Activated naive CD8-positive, alpha-beta T cell (primary cell): ENCODE results near the gene ALOX15.
"Not testable (repeated sequence)": the region's sequence is repeated elsewhere in the genome, so short reads cannot be mapped to it uniquely, and the experiment has no call there.

Source experiments
- H3K27ac Mint-ChIP-seq: one replicate; pipeline ENCODE4 v1.8.0; 2021; ENCODE audit warnings: mixed read lengths
- H3K27me3 Mint-ChIP-seq: one replicate; pipeline ENCODE4 v1.8.0; 2021; ENCODE audit warnings: mixed read lengths
- H3K36me3 Mint-ChIP-seq: one replicate; pipeline ENCODE4 v1.8.0; 2021; ENCODE audit warnings: mixed read lengths
- H3K4me1 Mint-ChIP-seq: one replicate; pipeline ENCODE4 v1.8.0; 2021; ENCODE audit warnings: low read depth, mixed read lengths
- H3K4me3 Mint-ChIP-seq: one replicate; pipeline ENCODE4 v1.8.0; 2021; ENCODE audit warnings: mild to moderate bottlenecking, mixed read lengths
- H3K9me3 Mint-ChIP-seq: one replicate; pipeline ENCODE4 v1.8.0; 2021; ENCODE audit warnings: low read depth, mixed read lengths

Gene ALOX15

GRCh38 chr17:4666296-4666695 lies 24.8 kb upstream of the ALOX15 start:
- Mint-ChIP-seq H3K27me3 (no peaks in the 10 kb centered on the region), H3K9me3 (no peaks in the 10 kb centered on the region), H3K36me3 (no peaks in the 10 kb centered on the region), H3K4me1 (no peaks in the 10 kb centered on the region), H3K27ac (no peak overlapping the region), H3K4me3 (no peak overlapping the region)

GRCh38 chr17:4665027-4665426 lies 23.5 kb upstream of the ALOX15 start:
- H3K36me3 Mint-ChIP-seq = no peaks in the 10 kb centered on the region
- no peak overlapping the region for H3K4me3 Mint-ChIP-seq
- no peaks in the 10 kb centered on the region for H3K27me3 Mint-ChIP-seq
- no peak overlapping the region for H3K27ac Mint-ChIP-seq
- H3K9me3 Mint-ChIP-seq = no peaks in the 10 kb centered on the region
- H3K4me1 Mint-ChIP-seq = no peaks in the 10 kb centered on the region

GRCh38 chr17:4664230-4664629 lies 22.8 kb upstream of the ALOX15 start:
- H3K9me3 Mint-ChIP-seq = no peaks in the 10 kb centered on the region
- no peak overlapping the region for H3K4me3 Mint-ChIP-seq
- H3K4me1 Mint-ChIP-seq = no peaks in the 10 kb centered on the region
- H3K27ac Mint-ChIP-seq = no peak overlapping the region
- H3K27me3 Mint-ChIP-seq = no peaks in the 10 kb centered on the region
- H3K36me3 Mint-ChIP-seq = no peaks in the 10 kb centered on the region

- Mint-ChIP-seq H3K36me3 (no peaks in the 10 kb centered on the region), H3K27ac (no peak overlapping the region), H3K4me3 (no peak overlapping the region), H3K9me3 (no peaks in the 10 kb centered on the region), H3K4me1 (peaks cover 1% of the 10 kb centered on the region), H3K27me3 (no peaks in the 10 kb centered on the region)
Observed at GRCh38 chr17:4663711-4664110, 22.2 kb upstream of the ALOX15 start.

- Mint-ChIP-seq H3K4me1 (peaks cover 10% of the 10 kb centered on the region), H3K27me3 (peaks cover 4% of the 10 kb centered on the region), H3K4me3 (no peak overlapping the region), H3K27ac (no peak overlapping the region), H3K9me3 (no peaks in the 10 kb centered on the region), H3K36me3 (no peaks in the 10 kb centered on the region)
Observed at GRCh38 chr17:4658478-4659305, 17.2 kb upstream of the ALOX15 start.

- peaks cover 10% of the 10 kb centered on the region for H3K4me1 Mint-ChIP-seq
- no peak overlapping the region for H3K4me3 Mint-ChIP-seq
- H3K27me3 Mint-ChIP-seq = peaks cover 6% of the 10 kb centered on the region
- H3K36me3 Mint-ChIP-seq = no peaks in the 10 kb centered on the region
- no peak overlapping the region for H3K27ac Mint-ChIP-seq
- H3K9me3 Mint-ChIP-seq = no peaks in the 10 kb centered on the region
Observed at GRCh38 chr17:4657678-4658077, 16.2 kb upstream of the ALOX15 start.

GRCh38 chr17:4655933-4656332 lies 14.5 kb upstream of the ALOX15 start:
- not testable (repeated sequence) for H3K36me3 Mint-ChIP-seq, H3K4me3 Mint-ChIP-seq, H3K9me3 Mint-ChIP-seq, H3K27ac Mint-ChIP-seq, H3K27me3 Mint-ChIP-seq
- H3K4me1 Mint-ChIP-seq = peaks cover 10% of the 10 kb centered on the region

- H3K27ac Mint-ChIP-seq = no peak overlapping the region
- peaks cover 11% of the 10 kb centered on the region for H3K27me3 Mint-ChIP-seq
- H3K4me3 Mint-ChIP-seq = no peak overlapping the region
- H3K9me3 Mint-ChIP-seq = no peaks in the 10 kb centered on the region
- peaks cover 4% of the 10 kb centered on the region for H3K4me1 Mint-ChIP-seq
- H3K36me3 Mint-ChIP-seq = no peaks in the 10 kb centered on the region
Observed at GRCh38 chr17:4652997-4653396, 11.5 kb upstream of the ALOX15 start.

GRCh38 chr17:4648741-4649140 lies 7.3 kb upstream of the ALOX15 start:
- Mint-ChIP-seq H3K27me3 (peaks cover 18% of the 10 kb centered on the region), H3K4me1 (no peaks in the 10 kb centered on the region), H3K9me3 (no peaks in the 10 kb centered on the region), H3K4me3 (no peak overlapping the region), H3K27ac (no peak overlapping the region), H3K36me3 (no peaks in the 10 kb centered on the region)

GRCh38 chr17:4645642-4646041 lies 4.2 kb upstream of the ALOX15 start:
- peaks cover 34% of the 10 kb centered on the region for H3K27me3 Mint-ChIP-seq
- H3K27ac Mint-ChIP-seq = no peak overlapping the region
- no peaks in the 10 kb centered on the region for H3K9me3 Mint-ChIP-seq
- no peaks in the 10 kb centered on the region for H3K36me3 Mint-ChIP-seq
- H3K4me1 Mint-ChIP-seq = peaks cover 4% of the 10 kb centered on the region
- no peak overlapping the region for H3K4me3 Mint-ChIP-seq

- H3K27ac Mint-ChIP-seq = no peak overlapping the region
- H3K4me3 Mint-ChIP-seq = no peak overlapping the region
- peaks cover 11% of the 10 kb centered on the region for H3K4me1 Mint-ChIP-seq
- H3K9me3 Mint-ChIP-seq = no peaks in the 10 kb centered on the region
- H3K36me3 Mint-ChIP-seq = no peaks in the 10 kb centered on the region
- H3K27me3 Mint-ChIP-seq = peaks cover 34% of the 10 kb centered on the region
Observed at GRCh38 chr17:4643676-4644075, 2.2 kb upstream of the ALOX15 start.

GRCh38 chr17:4642286-4642685 lies 808 bp upstream of the ALOX15 start:
- H3K27me3 Mint-ChIP-seq = peaks cover 38% of the 10 kb centered on the region
- no peak overlapping the region for H3K4me3 Mint-ChIP-seq
- H3K36me3 Mint-ChIP-seq = no peaks in the 10 kb centered on the region
- peaks cover 13% of the 10 kb centered on the region for H3K4me1 Mint-ChIP-seq
- no peak overlapping the region for H3K27ac Mint-ChIP-seq
- no peaks in the 10 kb centered on the region for H3K9me3 Mint-ChIP-seq

GRCh38 chr17:4640569-4641188 lies 799 bp downstream of the ALOX15 start:
- Mint-ChIP-seq H3K4me3 (peak overlapping the region; percentile 38), H3K27me3 (peaks cover 49% of the 10 kb centered on the region), H3K4me1 (peaks cover 21% of the 10 kb centered on the region)
- H3K27ac Mint-ChIP-seq, H3K9me3 Mint-ChIP-seq, H3K36me3 Mint-ChIP-seq: not testable (repeated sequence)

GRCh38 chr17:4639301-4640059 lies 2.0 kb downstream of the ALOX15 start:
- not testable (repeated sequence) for H3K9me3 Mint-ChIP-seq, H3K36me3 Mint-ChIP-seq, H3K27ac Mint-ChIP-seq
- H3K4me3 Mint-ChIP-seq = peak overlapping the region; percentile 49
- H3K27me3 Mint-ChIP-seq = peaks cover 47% of the 10 kb centered on the region
- H3K4me1 Mint-ChIP-seq = peaks cover 21% of the 10 kb centered on the region

GRCh38 chr17:4638766-4639165 lies 2.7 kb downstream of the ALOX15 start:
- not testable (repeated sequence) for H3K9me3 Mint-ChIP-seq, H3K36me3 Mint-ChIP-seq, H3K4me3 Mint-ChIP-seq, H3K27ac Mint-ChIP-seq
- peaks cover 46% of the 10 kb centered on the region for H3K27me3 Mint-ChIP-seq
- H3K4me1 Mint-ChIP-seq = peaks cover 21% of the 10 kb centered on the region
